ENCODE measurements around the gene PSKH1.
A peak's percentile ranks its signal among the peaks of the same experiment; 100 is the strongest.

PSKH1 gene

GRCh38 chr16:67845291-67846062 is 47.6 kb upstream of the PSKH1 start (continued):
- no peak for TF ChIP-seq ZNF354C (tag by site-specific recombination; IDR thresholded peaks at IDR 0.05; ENCODE audit: borderline replicate concordance, low read depth)
- TF ChIP-seq, protein P1, sequence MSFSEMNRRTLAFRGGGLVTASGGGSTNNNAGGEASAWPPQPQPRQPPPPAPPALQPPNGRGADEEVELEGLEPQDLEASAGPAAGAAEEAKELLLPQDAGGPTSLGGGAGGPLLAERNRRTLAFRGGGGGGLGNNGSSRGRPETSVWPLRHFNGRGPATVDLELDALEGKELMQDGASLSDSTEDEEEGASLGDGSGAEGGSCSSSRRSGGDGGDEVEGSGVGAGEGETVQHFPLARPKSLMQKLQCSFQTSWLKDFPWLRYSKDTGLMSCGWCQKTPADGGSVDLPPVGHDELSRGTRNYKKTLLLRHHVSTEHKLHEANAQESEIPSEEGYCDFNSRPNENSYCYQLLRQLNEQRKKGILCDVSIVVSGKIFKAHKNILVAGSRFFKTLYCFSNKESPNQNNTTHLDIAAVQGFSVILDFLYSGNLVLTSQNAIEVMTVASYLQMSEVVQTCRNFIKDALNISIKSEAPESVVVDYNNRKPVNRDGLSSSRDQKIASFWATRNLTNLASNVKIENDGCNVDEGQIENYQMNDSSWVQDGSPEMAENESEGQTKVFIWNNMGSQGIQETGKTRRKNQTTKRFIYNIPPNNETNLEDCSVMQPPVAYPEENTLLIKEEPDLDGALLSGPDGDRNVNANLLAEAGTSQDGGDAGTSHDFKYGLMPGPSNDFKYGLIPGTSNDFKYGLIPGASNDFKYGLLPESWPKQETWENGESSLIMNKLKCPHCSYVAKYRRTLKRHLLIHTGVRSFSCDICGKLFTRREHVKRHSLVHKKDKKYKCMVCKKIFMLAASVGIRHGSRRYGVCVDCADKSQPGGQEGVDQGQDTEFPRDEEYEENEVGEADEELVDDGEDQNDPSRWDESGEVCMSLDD (tag by site-specific recombination; IDR thresholded peaks at IDR 0.05): no peak
- TF ChIP-seq, protein P2, sequence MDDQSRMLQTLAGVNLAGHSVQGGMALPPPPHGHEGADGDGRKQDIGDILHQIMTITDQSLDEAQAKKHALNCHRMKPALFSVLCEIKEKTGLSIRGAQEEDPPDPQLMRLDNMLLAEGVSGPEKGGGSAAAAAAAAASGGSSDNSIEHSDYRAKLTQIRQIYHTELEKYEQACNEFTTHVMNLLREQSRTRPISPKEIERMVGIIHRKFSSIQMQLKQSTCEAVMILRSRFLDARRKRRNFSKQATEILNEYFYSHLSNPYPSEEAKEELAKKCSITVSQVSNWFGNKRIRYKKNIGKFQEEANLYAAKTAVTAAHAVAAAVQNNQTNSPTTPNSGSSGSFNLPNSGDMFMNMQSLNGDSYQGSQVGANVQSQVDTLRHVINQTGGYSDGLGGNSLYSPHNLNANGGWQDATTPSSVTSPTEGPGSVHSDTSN (CRISPR knock-in tag; IDR thresholded peaks at IDR 0.05): no peak
- TF ChIP-seq ZSCAN4 (tag by site-specific recombination; IDR thresholded peaks at IDR 0.05): no peak
- no peak for TF ChIP-seq ZSCAN5A (tag by site-specific recombination; IDR thresholded peaks at IDR 0.05)
- TF ChIP-seq ZNF112 (tag by site-specific recombination; IDR thresholded peaks at IDR 0.05): no peak
- peak; percentile 74; the same call in 1 of the 2 replicates for TF ChIP-seq ZNF133 (tag by site-specific recombination; IDR thresholded peaks at IDR 0.05)
- TF ChIP-seq ZNF600 (tag by site-specific recombination; IDR thresholded peaks at IDR 0.05): peak; percentile 55; the same call in 1 of the 2 replicates

- ChIA-PET CTCF (interaction anchor here (0.6 to 1.7 kb wide), 2 partner anchors 31 to 38 kb away, joined by 3 to 6 read pairs; partner anchors contain the start of gene NRN1L), POLR2A (interaction anchor here (0.8 to 4.3 kb wide), 13 partner anchors 12 to 324 kb away, joined by 3 to 38 read pairs (median 5); partner anchors contain the start of genes ACD, DDX28, DUS2 and EDC4)
- peak overlapping the region; percentile 92 for H3K27ac ChIP-seq (ENCODE audit: extremely low read depth, low read depth, low read length)
- H3K36me3 ChIP-seq (ENCODE audit: control insufficient read depth in 2 of 2, insufficient read depth in 1 of 2, low read length in 2 of 2): peaks cover 0 to 32% of the 10 kb centered on the region in 2 experiments; a peak in 2 of 3 replicates
- no peaks in the 10 kb centered on the region for H3K9me3 ChIP-seq (ENCODE audit: control insufficient read depth, insufficient read depth, low read depth, low read length)
- TF ChIP-seq ZNF16 (tag by site-specific recombination; IDR thresholded peaks at IDR 0.05; ENCODE audit: low read depth): no peak
- TF ChIP-seq ZNF280D (tag by site-specific recombination; IDR thresholded peaks at IDR 0.05): no peak
- no peak for TF ChIP-seq ZNF658 (tag by site-specific recombination; IDR thresholded peaks at IDR 0.05)
- TF ChIP-seq ZNF404 (tag by site-specific recombination; IDR thresholded peaks at IDR 0.05): no peak
- TF ChIP-seq ZNF394 (tag by site-specific recombination; IDR thresholded peaks at IDR 0.05; ENCODE audit: borderline replicate concordance): no peak
- TF ChIP-seq KLF9 (tag by site-specific recombination; IDR thresholded peaks at IDR 0.05; ENCODE audit: low read depth): no peak
- TF ChIP-seq, protein P3, sequence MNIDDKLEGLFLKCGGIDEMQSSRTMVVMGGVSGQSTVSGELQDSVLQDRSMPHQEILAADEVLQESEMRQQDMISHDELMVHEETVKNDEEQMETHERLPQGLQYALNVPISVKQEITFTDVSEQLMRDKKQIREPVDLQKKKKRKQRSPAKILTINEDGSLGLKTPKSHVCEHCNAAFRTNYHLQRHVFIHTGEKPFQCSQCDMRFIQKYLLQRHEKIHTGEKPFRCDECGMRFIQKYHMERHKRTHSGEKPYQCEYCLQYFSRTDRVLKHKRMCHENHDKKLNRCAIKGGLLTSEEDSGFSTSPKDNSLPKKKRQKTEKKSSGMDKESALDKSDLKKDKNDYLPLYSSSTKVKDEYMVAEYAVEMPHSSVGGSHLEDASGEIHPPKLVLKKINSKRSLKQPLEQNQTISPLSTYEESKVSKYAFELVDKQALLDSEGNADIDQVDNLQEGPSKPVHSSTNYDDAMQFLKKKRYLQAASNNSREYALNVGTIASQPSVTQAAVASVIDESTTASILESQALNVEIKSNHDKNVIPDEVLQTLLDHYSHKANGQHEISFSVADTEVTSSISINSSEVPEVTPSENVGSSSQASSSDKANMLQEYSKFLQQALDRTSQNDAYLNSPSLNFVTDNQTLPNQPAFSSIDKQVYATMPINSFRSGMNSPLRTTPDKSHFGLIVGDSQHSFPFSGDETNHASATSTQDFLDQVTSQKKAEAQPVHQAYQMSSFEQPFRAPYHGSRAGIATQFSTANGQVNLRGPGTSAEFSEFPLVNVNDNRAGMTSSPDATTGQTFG (tag by site-specific recombination; IDR thresholded peaks at IDR 0.05; ENCODE audit: borderline replicate concordance): no peak
- TF ChIP-seq ZNF366 (tag by site-specific recombination; conservative IDR thresholded peaks at IDR 0.05): no peak
- TF ChIP-seq ZBTB49 (tag by site-specific recombination; IDR thresholded peaks at IDR 0.05; ENCODE audit: low read depth): no peak
- peaks cover 16% of the 10 kb centered on the region for H3K4me1 ChIP-seq (ENCODE audit: control insufficient read depth, insufficient read depth, low read length)
- peak overlapping the region; percentile 91 for H3K4me3 ChIP-seq (ENCODE audit: low read depth, low read length)
Observed at GRCh38 chr16:67846063-67846319, 47.1 kb upstream of the PSKH1 start.
